ENCODE measurements around the gene XPO1. TPM values are rescaled to one million over a fixed set of nuclear protein-coding genes. Genes with fewer than 3 reads are reported as not detected.

XPO1 gene
- total RNA-seq, 6 donors from 2014 or later, result 52.2 to 145 (median 81.9) TPM

- TF ChIP-seq EP300 (IDR thresholded peaks at IDR 0.05) (no peak), POLR2AphosphoS5 (IDR thresholded peaks at IDR 0.05) (no peak)
- 96 to 99% methylated on average over 5 of the region's 5 CpGs for WGBS, 2 donors
- ATAC-seq (ENCODE audit: low FRiP score in 2 of 2), result no peak
Observed at GRCh38 chr2:61431345-61431744, 106.8 kb downstream of the XPO1 start.

More at GRCh38 chr2:61431345-61431744, 106.8 kb downstream of the XPO1 start:
- Histone ChIP-seq H3K4me1 (peaks cover 18 to 38% (median 31%) of the 10 kb centered on the region in 4 donors), H3K27ac (no peak overlapping the region), H3K36me3 (no peaks in the 10 kb centered on the region), H3K4me3 (no peak overlapping the region), H3K27me3 (no peaks in the 10 kb centered on the region), H3K9me3 (no peaks in the 10 kb centered on the region)
- no peak for DNase-seq

Other genes starting within 250 kb of the XPO1 start
- 100 to 1,000 TPM in 4 of 6 donors, 10 to 100 TPM in 2; 73.8 to 223 (median 114) TPM for gene USP34, start 67.3 kb downstream of the XPO1 start, total RNA-seq

Measured in upper lobe of left lung (tissue), 6 donors.